Testis (tissue), 2 donors: ENCODE measurements around the gene OR10Z1.

Experiments
- CTCF ChIP-seq, 3 experiments: fragments of 450-650 bp in 2 of 3; fragments of 200-600 bp in 1 of 3; sonication (generic) in 1 of 3; IDR thresholded peaks; one replicate each; pipeline ENCODE4 v1.5.1; 2016 to 2019; ENCODE audit warnings: antibody characterized with exemption in 3 of 3, mild to moderate bottlenecking in 2 of 3, moderate library complexity in 1 of 3
- POLR2A ChIP-seq: fragments of 450-650 bp; IDR thresholded peaks from one replicate; pipeline ENCODE4 v1.6.1; 2017; ENCODE audit warnings: antibody characterized with exemption, mild to moderate bottlenecking, moderate library complexity

GRCh38 chr1:158570480-158570879, 34.6 kb upstream of the OR10Z1 start, which contains the start of gene OR6P1:
- no peak for TF ChIP-seq CTCF (IDR thresholded peaks at IDR 0.05)
- no peak for TF ChIP-seq POLR2A
